ENCODE data around the gene VPS26C.

DNA sequence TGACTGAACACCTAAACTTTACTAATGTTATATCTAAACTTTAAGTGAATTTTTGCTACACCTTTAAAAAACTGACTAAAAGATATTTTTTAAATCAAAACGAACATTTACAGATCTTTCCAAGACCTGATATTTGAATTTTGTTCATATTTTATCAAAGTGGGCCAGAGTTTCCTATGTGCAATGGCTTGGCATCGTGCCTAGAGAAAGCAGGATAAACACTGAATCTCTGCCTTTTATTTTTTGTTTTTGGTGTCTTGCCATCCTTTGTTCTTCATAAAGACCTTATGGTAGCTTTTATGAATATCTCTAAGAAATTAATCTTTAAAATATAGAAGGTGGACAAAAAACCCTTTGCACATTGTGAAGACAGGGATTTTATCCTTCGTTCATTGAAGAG, 25.8 kb upstream of the VPS26C start:
- TF ChIP-seq, protein P1, sequence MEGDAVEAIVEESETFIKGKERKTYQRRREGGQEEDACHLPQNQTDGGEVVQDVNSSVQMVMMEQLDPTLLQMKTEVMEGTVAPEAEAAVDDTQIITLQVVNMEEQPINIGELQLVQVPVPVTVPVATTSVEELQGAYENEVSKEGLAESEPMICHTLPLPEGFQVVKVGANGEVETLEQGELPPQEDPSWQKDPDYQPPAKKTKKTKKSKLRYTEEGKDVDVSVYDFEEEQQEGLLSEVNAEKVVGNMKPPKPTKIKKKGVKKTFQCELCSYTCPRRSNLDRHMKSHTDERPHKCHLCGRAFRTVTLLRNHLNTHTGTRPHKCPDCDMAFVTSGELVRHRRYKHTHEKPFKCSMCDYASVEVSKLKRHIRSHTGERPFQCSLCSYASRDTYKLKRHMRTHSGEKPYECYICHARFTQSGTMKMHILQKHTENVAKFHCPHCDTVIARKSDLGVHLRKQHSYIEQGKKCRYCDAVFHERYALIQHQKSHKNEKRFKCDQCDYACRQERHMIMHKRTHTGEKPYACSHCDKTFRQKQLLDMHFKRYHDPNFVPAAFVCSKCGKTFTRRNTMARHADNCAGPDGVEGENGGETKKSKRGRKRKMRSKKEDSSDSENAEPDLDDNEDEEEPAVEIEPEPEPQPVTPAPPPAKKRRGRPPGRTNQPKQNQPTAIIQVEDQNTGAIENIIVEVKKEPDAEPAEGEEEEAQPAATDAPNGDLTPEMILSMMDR (conservative IDR thresholded peaks at IDR 0.05): no peak
- no peak for TF ChIP-seq ZFX (IDR thresholded peaks at IDR 0.05)

Data from C4-2B (cell line).